RWPE2 (cell line): Measurements from ENCODE around the gene BABAM2.
A peak's percentile ranks its signal among the peaks of the same experiment; 100 is the strongest.

ENCODE experiments used
- ATAC-seq: fragments of 200-7000 bp; cut with Tn5 transposase; 3 replicates; pipeline ENCODE4 v1.9.1; 2021; ENCODE audit warnings: low read depth
- DNase-seq: peaks from one replicate; pipeline ENCODE4 v3.0.0-alpha.2; 2020; ENCODE audit warnings: low spot score
- H3K27ac ChIP-seq: fragments of 450-650 bp; 2 replicates; pipeline ENCODE4 v1.5.1; 2017; ENCODE audit warnings: mild to moderate bottlenecking; ENCODE audit not compliant: poor library complexity, severe bottlenecking
- H3K27me3 ChIP-seq: fragments of 250-450 bp; sonication (Bioruptor Pico); 2 replicates; pipeline ENCODE4 v1.5.1; 2021; ENCODE audit warnings: mild to moderate bottlenecking, moderate library complexity; ENCODE audit not compliant: insufficient read depth, poor library complexity, severe bottlenecking
- H3K36me3 ChIP-seq: fragments of 250-450 bp; sonication (Bioruptor Pico); 2 replicates; pipeline ENCODE4 v1.5.1; 2020; ENCODE audit warnings: low read depth, mild to moderate bottlenecking, moderate library complexity
- H3K4me1 ChIP-seq: fragments of 250-450 bp; sonication (Bioruptor Pico); 2 replicates; pipeline ENCODE4 v1.5.1; 2021; ENCODE audit warnings: mild to moderate bottlenecking, moderate library complexity; ENCODE audit not compliant: insufficient read depth, poor library complexity, severe bottlenecking
- H3K4me3 ChIP-seq: fragments of 250-450 bp; sonication (Bioruptor Pico); 2 replicates; pipeline ENCODE4 v1.5.1; 2021; ENCODE audit warnings: mild to moderate bottlenecking, moderate library complexity; ENCODE audit not compliant: severe bottlenecking
- H3K9me3 ChIP-seq: fragments of 250-450 bp; sonication (Bioruptor Pico); 2 replicates; pipeline ENCODE4 v1.5.1; 2021; ENCODE audit warnings: mild to moderate bottlenecking, moderate library complexity; ENCODE audit not compliant: severe bottlenecking
- CTCF ChIP-seq: fragments of 450-650 bp; IDR thresholded peaks from one replicate; pipeline ENCODE4 v1.5.1; 2017; ENCODE audit warnings: mild to moderate bottlenecking, moderate library complexity; ENCODE audit not compliant: poor library complexity, severe bottlenecking

BABAM2 gene

GRCh38 chr2:27885234-27885633, 5.3 kb upstream of the BABAM2 start:
- TF ChIP-seq CTCF = no peak
- Histone ChIP-seq H3K36me3 (no peaks in the 10 kb centered on the region), H3K27me3 (no peaks in the 10 kb centered on the region), H3K4me3 (no peak overlapping the region), H3K9me3 (no peaks in the 10 kb centered on the region), H3K4me1 (peaks cover 24% of the 10 kb centered on the region), H3K27ac (peak overlapping the region; percentile 42)
- DNase-seq (no peak), ATAC-seq (no peak)

DNA sequence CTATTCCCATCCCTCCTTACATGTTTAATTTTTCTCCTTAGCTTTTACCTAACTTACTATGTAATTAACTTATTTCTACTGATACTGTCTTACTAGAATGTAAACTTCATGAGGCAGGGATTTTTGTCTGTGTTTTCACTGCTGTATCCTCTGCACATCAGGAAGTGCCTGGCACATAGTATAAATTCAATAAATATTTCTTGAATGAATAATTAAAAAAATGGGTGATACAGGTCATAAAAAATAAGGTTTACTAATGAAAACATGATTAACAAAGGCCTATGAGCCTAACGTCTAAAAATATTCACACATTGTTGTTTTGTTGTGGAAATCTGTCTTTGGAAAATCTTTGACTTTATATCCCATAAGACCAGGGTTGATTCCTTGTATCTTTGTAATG, 4.9 kb upstream of the BABAM2 start:
- H3K4me3 ChIP-seq = no peak overlapping the region
- H3K36me3 ChIP-seq = no peaks in the 10 kb centered on the region
- ATAC-seq = no peak
- DNase-seq = no peak
- no peak for TF ChIP-seq CTCF
- H3K9me3 ChIP-seq = no peaks in the 10 kb centered on the region
- H3K27me3 ChIP-seq = no peaks in the 10 kb centered on the region
- peaks cover 24% of the 10 kb centered on the region for H3K4me1 ChIP-seq
- H3K27ac ChIP-seq = peak overlapping the region; percentile 42

DNA sequence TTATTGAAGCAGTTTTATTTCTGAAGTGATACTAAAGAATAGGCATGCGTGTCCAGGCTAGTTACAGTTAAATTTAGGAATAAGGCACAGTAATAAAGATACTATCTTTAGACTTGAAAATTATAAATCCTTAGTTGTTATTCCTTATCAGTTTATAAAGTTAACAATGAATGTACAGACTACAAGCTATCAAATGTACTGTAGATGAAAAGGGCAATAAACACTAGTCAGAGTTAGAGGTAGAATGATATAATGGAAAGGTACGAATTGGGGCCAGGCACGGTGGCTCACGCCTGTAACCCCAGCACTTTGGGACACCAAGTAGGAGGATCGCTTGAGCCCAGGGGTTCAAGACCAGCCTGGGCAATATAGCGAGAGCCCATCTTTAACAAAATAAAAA, 4.2 kb upstream of the BABAM2 start:
- peak overlapping the region; percentile 42 for H3K27ac ChIP-seq
- H3K27me3 ChIP-seq = no peaks in the 10 kb centered on the region
- H3K4me3 ChIP-seq = no peak overlapping the region
- ATAC-seq (no peak), DNase-seq (no peak)
- H3K4me1 ChIP-seq = peaks cover 27% of the 10 kb centered on the region
- no peaks in the 10 kb centered on the region for H3K36me3 ChIP-seq
- no peak for TF ChIP-seq CTCF
- no peaks in the 10 kb centered on the region for H3K9me3 ChIP-seq

- Histone ChIP-seq H3K4me1 (peaks cover 30% of the 10 kb centered on the region), H3K4me3 (no peak overlapping the region), H3K36me3 (no peaks in the 10 kb centered on the region), H3K9me3 (no peaks in the 10 kb centered on the region), H3K27me3 (no peaks in the 10 kb centered on the region), H3K27ac (no peak overlapping the region)
- ATAC-seq (no peak), DNase-seq (no peak)
- TF ChIP-seq CTCF = no peak
Measured at GRCh38 chr2:27887111-27887510, 3.4 kb upstream of the BABAM2 start.

DNA sequence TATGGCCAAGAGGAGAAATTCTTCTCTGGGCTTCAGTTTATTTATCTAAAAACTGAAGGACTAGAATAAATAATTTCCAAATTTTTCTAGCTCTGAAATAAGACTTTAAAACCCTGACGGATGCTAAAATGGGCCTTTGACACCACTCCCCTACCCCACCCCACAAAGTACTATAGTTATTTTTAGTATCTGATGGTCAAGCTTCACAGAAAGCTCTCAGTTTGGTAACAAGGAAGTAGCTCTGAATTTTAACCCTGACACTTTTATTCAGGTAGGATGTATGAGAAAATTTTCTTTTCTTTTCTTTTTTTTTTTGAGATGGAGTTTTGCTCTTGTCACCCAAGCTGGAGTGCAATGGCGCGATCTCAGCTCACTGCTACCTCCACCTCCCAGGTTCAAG, 2.7 kb upstream of the BABAM2 start:
- no peaks in the 10 kb centered on the region for H3K36me3 ChIP-seq
- no peaks in the 10 kb centered on the region for H3K27me3 ChIP-seq
- peak overlapping the region; percentile 78 for H3K27ac ChIP-seq
- DNase-seq (no peak), ATAC-seq (no peak)
- H3K9me3 ChIP-seq = no peaks in the 10 kb centered on the region
- TF ChIP-seq CTCF = no peak
- peaks cover 33% of the 10 kb centered on the region for H3K4me1 ChIP-seq
- no peak overlapping the region for H3K4me3 ChIP-seq
